Astrocyte of the cerebellum (primary cell): Measurements from ENCODE around the gene TARP.

ENCODE experiments used
- DNase-seq: peaks from one replicate; pipeline ENCODE4 v3.0.0-alpha.2; 2011; ENCODE audit warnings: low read depth
- H3K4me3 ChIP-seq: 2 replicates; pipeline ENCODE4 v1.5.1; 2011; ENCODE audit warnings: mild to moderate bottlenecking, low read depth, low read length, moderate library complexity
- CTCF ChIP-seq: IDR thresholded peaks from 2 replicates; pipeline ENCODE4 v1.5.1; 2012; ENCODE audit warnings: low read length, low read depth, moderate library complexity, mild to moderate bottlenecking; ENCODE audit errors: missing control alignments
- in situ Hi-C: cut with HindIII; loops from 2 replicates; pipeline ENCODE4 v1.10.0; 2017; ENCODE audit warnings: low sequenced_read_pairs

Gene TARP

GRCh38 chr7:38306914-38307313 is 33.5 kb upstream of the TARP start:
- TF ChIP-seq CTCF: no peak
- in situ Hi-C loops: loop anchor here (25.0 kb wide), 2 partner anchors 195 to 395 kb away; partner anchors contain the start of genes EPDR1 and SFRP4
- H3K4me3 ChIP-seq: no peak overlapping the region
- DNase-seq: no peak

- in situ Hi-C loops: loop anchor here (25.0 kb wide), 2 partner anchors 194 to 394 kb away; partner anchors contain the start of genes EPDR1 and SFRP4
- DNase-seq: peak; percentile 68
- TF ChIP-seq CTCF: no peak
- H3K4me3 ChIP-seq: no peak overlapping the region
These were observed 32.7 kb upstream of the TARP start for GRCh38 chr7:38306171-38306570.

- TF ChIP-seq CTCF: no peak
- no peak for DNase-seq
These were observed 30.4 kb upstream of the TARP start for GRCh38 chr7:38303866-38304265.

GRCh38 chr7:38300175-38300574 is 26.7 kb upstream of the TARP start:
- TF ChIP-seq CTCF: no peak
- H3K4me3 ChIP-seq: no peak overlapping the region
- in situ Hi-C loops: loop anchor here (25.0 kb wide), 2 partner anchors 188 to 388 kb away; partner anchors contain the start of genes EPDR1 and SFRP4
- DNase-seq: no peak

More at GRCh38 chr7:38303866-38304265, 30.4 kb upstream of the TARP start:
- in situ Hi-C loops: loop anchor here (25.0 kb wide), 2 partner anchors 192 to 392 kb away; partner anchors contain the start of genes EPDR1 and SFRP4
- no peak overlapping the region for H3K4me3 ChIP-seq

GRCh38 chr7:38299275-38299931 is 26.0 kb upstream of the TARP start:
- no peak overlapping the region for H3K4me3 ChIP-seq
- no peak for TF ChIP-seq CTCF
- in situ Hi-C loops: no loop called here
- DNase-seq: no peak

GRCh38 chr7:38296059-38296857 is 22.8 kb upstream of the TARP start:
- DNase-seq: no peak
- TF ChIP-seq CTCF: no peak
- no peak overlapping the region for H3K4me3 ChIP-seq
- in situ Hi-C loops: no loop called here
